T-helper 9 cell (primary cell): ENCODE data around the gene GDF11.

Source experiments
- DNase-seq: peaks from one replicate; pipeline ENCODE4 v3.0.0-alpha.2; 2020

GDF11 gene

DNA sequence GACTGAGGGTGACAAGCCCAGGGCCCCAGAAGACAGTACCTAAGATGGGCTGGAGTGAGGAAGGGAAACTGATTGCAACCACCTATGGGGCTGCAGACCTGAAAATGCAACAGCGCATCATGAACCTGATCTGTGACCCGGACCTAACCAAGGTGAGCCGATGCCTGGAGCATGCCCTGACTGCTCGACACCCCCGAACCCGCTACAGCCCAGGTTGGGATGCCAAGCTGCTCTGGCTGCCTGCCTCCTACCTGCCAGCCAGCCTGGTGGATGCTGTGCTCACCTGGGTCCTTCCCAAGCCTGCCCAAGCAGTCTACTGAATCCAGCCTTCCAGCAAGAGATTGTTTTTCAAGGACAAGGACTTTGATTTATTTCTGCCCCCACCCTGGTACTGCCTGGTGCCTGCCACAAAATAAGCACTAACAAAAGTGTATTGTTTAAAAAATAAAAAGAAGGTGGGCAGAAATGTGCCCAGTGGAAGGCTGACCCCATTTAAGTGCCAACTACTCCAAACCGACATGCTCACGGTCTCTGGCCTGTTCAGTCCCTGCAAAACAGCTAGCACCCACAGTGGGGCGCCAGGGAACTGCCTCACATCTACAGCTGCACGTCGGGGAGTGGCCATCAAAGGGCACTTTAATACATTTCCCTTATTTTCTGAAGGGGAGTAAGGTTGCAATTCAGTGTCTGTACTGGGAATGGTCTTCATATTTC is 18.5 kb upstream of the GDF11 start:
- peak; percentile 47 for DNase-seq

DNA sequence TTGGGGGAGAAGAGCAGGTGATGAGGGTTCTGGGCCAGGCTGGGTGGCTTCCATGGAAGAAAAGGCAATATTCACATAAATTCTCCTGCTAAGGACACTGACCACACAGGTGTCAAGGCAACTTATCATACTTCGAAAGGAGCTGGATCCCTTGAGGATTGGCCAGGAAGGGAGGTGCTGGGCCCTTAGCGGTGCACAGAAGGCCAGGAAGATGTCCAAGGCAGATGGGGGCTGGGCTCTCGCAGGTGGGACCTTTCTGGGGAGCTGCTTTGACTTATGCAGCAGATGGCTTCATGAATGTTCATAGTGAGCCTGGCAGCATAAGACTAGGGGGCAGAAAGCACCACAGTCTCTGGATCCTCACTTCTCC is 18.0 kb upstream of the GDF11 start:
- DNase-seq: no peak

DNA sequence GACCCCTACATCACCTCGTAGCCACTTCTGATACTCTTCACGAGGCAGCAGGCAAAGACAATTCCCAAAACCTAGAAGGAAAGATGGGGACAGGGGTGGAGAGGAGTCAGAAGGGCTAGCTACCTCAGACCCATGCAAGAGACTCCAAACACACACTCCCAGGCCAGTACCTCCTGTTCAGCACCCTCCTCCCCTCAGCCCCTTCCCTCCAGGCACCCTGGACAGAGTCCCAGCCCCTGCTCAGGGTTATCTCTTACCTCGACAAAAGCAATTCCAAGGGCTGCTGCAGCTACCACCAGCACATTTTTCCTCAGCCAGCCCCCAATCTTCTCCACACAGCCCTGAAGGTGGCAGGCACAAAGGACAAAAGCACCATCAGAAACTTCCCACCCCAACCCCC is 17.4 kb upstream of the GDF11 start:
- DNase-seq: no peak

DNA sequence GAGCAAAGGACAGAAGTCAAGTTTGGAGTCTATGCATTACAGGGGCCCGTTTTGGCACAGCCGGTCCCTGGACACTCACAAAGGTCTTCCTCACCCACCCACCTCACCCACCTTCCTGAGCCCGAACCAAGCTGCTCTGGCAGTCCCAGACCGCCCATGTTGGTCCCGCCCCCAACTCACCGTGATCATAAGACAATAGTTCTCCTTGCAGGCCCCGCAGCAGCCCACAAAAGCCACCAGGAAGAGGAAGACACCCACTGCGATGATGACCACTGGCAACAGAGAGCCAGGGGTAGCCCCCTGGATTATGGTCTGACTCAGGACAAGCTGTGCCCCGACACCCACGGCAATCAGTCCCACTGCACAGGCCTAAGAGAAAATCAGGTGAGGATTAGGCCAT is 16.0 kb upstream of the GDF11 start:
- no peak for DNase-seq

DNA sequence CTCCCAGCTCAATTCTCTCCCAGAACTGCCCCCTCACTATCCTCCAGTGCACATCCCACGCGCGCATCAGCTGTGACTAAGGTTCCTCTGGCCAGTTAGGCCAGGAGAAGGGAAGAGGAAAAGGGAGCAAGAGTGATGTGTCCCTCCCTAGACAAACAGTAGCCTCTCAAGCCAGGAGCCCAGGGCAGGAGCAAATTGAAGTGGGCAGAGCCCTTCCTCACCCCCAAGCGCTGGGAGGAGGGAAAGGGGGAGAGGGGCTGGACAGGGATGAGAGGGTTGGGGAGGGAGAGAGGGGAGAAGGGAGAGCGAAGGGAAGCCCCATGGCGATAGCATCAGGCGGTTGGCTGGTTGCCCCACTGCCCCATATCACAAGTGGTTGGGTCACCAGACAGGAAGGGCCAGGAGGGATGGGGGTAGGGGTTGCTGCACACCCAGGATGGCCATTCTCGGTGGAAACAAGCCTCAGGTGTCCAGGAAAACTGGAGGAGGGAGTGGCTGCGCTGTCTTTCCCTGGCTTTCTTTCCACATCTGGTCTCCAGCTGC is 15.2 kb upstream of the GDF11 start:
- DNase-seq: no peak

DNA sequence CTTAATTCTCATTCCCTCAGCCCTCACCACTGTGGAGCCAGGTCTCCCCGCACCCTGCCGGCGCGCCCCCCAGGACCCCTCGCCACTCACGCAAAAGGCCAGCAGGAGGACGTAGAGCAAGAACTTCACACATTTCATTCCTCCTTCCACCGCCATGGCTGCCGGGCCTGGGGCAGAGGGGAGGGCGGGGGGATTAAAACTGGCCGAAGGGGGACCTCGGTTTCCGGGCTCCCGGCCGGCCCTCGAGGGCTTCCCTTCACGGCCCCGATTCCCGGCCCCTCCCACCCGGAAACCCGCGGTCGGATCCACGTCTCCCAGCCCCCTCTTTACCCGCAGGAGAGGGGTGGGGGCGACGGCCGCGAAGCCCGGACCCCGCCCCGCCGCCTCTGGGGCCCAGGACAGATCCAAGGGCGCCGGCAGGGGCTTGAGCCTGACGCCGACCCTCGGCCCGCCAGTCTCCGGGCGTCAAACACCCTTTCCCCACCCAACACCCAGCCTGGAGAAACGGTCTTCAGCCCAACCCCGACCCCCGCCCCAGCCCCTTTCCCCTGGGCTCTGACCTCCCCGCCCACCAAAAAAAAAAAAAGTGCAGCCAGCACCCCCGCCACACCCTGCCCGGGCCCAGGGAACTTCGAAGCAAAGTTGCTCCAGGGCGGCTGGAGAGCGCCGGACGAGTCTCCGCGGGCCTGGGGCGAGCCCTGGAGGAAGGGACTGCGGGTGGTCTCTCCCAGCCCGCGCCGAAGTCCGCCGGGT is 14.6 kb upstream of the GDF11 start:
- no peak for DNase-seq

DNA sequence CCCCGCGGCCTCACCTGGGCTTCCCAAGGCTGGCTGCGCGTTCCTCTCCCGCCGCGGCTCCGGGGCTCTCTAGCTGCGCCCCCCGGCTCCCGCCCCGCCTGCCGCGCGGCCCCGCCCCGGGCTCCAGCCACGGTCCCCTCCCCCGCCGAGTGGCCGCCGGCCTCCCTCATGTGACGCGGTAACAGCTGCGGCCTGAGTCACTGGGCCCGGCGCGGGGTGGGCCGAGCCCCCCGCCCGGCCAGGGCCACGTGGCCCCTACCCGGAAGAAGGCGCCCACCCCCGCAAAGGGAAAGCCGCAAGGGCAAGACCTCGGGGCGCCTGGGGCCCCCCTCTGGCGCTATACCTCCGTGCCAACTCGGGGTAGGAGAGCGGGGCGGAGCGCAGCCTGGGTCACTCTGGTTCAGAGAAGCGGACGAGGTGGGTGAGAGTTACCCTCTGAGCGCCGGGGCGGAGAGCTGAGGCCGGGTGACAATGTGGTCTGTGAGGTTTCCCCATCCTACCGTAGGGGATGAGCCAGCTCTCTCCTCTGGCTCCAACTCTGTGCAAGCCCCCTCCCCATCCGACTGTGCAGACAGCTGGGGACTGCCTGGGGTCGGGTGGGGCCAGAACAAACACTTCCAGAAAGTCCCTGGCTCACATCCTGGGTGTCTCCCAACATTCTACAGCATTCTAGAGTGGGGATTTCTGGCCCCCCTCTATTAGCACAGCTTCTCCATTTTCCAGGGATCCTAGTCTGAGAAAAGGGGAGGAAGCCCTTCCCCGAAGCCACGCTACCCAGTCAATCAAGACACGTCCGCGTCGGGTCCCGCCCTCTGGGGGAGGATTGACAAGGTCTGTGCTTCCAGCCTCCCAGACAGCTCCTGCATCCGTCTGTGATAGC is 13.7 kb upstream of the GDF11 start, which contains the start of gene CD63:
Gene CD63, minus strand, starts transcription at position 71 of the 880 bp plus-strand sequence. CDS start 668 bp downstream, outside the sequence.
- peak; percentile 45 for DNase-seq

- DNase-seq: no peak
These were observed 12.8 kb upstream of the GDF11 start for GRCh38 chr12:55729819-55730818.

GRCh38 chr12:55732288-55732687 is 10.6 kb upstream of the GDF11 start:
- no peak for DNase-seq

GRCh38 chr12:55733021-55733555 is 9.8 kb upstream of the GDF11 start:
- no peak for DNase-seq

DNA sequence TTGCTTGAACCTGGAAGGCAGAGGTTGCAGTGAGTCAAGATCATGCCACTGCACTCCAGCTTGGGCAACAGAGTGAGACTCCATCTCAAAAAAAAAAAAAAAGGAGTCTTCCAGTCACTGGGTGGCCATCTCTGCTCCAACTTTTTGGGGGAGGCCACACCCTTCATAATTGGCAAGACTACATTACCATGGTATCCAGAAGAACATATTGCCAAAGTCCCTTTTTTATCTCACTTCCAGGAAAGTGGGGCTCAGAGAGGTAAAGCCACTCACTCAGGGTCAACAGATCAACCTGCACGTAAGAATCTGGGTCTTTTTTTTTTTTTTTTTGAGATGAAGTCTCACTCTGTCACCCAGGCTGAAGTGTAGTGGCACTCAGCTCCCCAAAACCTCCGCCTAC is 9.1 kb upstream of the GDF11 start:
- no peak for DNase-seq

DNA sequence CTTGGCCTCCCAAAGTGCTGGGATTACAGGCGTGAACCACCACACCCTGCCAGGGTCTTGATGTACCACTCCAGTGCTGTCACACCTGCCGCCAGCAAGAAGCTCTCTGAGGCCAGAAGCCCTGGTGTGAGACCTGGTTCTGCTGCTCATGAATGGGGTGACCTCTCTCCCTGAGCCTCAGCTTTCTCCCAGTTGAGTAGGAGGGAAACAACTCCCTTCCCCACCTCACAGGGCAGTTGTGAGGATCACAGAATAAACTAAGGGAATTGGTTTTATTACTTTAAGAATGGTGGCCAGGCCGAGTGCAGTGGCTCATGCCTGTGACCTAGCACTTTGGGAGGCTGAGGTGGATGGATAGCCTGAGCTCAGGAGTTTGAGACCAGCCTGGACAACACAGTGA is 8.3 kb upstream of the GDF11 start:
- no peak for DNase-seq

- DNase-seq: no peak
These were observed 6.8 kb upstream of the GDF11 start for GRCh38 chr12:55736076-55736475.

DNA sequence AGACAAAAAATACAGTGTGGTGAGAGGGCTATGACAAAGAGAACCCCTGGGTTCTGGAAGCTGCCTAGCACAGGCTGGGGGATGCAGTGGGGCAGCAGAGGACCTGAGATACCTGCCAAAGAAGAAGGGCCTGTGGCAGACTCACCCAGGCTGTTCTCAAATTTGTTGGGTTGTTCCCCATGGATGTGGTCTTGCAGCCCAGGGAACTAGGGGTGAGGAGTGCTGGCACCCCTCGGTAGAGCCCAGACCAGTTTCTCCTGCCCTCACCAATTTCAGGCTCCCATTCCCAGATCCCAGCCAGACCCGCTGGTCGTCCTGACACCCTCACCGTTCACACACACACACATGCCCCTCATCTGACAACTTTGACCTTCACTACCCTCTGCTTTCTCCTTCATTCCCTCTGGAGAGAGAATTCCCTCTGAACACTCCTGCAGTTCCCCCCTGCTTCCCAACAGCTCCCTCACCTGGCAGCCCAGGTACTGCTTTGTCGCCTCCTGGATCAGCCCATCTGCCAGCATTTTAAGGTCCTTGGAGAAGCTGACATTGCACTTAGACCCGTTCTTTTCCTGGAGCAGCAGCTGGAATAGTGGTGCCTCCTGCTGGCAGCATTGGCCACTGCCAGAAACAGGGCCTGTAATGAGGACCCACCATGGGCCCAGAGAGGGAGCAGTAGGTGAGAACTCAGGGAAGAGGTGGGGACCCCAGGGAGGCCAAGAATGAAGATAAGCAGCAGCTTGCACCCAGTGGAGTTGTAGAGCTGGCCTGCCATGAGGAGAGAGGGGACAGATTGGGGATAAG is 5.9 kb upstream of the GDF11 start:
- peak; percentile 37 for DNase-seq

DNA sequence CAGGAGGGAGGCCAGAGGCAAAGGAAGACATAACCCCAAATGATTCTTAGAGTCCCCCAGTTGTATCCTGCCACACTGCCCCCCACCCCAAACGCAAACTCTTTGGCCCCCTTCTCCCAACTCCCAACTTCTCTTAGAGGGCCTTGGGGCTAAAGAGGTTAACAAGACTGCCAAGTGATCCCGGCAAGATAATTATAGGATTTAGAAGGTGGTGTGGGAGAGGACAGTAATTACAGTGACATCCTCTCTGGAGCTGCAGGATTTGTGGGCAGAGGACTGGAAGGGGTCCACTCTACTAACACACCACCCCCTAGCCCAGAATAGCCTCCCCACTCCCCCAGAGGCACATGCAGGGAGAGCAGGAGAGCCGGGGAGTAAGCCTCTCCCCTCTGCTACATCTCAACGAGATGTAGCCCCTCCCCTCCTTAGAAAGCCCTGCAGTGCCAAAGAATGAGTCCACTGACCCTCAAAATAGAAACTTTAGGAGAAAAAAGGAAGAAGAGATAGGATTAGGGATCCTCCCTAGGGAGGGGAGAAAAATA is 5.3 kb upstream of the GDF11 start:
- DNase-seq: no peak

GRCh38 chr12:55738123-55739024 is 4.5 kb upstream of the GDF11 start:
- peak; percentile 66 for DNase-seq

GRCh38 chr12:55739025-55739378 is 3.9 kb upstream of the GDF11 start:
- DNase-seq: no peak

DNA sequence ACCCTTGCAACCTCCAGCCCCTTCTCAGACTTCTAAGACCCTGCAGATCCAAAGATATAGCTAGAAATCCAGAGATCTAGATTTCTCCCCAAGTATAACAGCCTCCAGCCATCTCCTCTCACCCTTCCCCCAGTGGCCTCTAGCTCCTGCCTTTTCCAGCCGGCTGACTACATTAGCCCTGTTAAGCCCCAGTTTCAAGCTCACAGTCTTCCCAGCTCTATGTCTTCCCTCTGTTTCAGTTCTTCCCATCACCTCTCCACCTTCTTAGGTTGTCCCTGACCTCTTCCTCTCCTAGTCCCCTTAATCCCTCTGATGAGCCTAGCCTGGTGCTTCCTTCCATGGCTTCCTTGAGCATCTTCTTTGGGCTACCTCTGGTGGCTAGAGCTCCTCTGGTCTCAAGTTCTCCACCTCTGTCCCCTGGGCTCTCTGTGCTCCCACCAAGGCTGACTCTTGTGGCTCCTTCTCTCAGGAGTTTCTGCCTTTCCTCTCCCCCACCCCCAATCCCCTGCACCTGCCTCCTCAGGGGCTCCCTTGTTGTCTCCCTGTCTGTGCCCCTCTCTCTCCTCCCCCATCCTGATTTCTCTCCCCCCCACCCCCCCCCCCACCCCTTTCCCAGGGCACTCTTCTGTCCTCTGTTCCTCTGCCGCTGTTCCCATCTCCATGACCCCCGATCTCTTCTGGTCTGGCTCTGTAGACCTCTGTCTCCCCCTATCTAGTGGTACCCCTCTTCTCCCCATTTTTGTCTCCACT is 816 bp upstream of the GDF11 start:
- no peak for DNase-seq
